Measurements from ENCODE around the gene TMEM43. TPM values are rescaled to one million over a fixed set of nuclear protein-coding genes. Genes with fewer than 3 reads are reported as not detected.
A peak's percentile ranks its signal among the peaks of the same experiment; 100 is the strongest.

Gene TMEM43
- total RNA-seq, 1 experiment from 2014 or later: 120 TPM

DNA sequence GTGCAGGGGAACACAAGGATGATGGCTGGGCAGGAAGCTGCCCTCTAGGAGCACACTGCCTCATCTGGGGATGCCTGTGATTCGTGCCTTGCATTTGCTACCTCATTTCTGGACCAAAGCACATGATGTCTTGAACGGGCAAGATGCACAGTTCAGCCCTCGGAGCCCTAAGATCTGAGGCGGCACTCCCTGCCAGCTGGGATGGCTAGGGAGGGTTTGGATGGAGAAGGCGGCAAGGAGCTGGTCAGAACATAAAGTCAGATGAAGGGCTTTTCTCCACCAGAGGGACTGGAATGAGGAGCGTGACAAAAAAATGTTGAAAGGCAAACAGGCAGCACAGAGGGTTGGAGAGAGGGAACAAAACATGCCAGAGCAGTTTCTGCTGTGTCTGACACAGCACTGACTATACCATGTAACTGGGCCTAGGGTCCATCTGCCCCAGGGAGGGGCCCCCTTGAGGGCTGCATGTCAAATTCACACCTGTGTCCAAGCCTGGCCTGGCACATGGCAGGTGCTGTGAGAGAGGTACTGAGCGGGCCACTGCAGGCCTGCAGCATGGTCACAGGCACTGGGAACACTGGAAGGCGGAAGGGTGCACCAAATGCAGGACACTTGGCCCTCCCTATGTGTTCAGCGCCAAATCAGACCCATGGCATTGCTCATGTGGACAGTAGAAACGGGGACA is 21.7 kb downstream of the TMEM43 start:
- intact Hi-C loops (cut with micrococcal nuclease): no loop called here
- BruUV-seq (replicated peaks): no TSS peak
- H3K4me3 Mint-ChIP-seq (ENCODE audit: unreplicated experiment): no peak overlapping the region
- no peaks in the 10 kb centered on the region for H3K27me3 Mint-ChIP-seq (ENCODE audit: insufficient read depth, unreplicated experiment)
- H3K9me3 Mint-ChIP-seq (ENCODE audit: unreplicated experiment): no peaks in the 10 kb centered on the region
- POLR2A ChIA-PET: interaction anchor here (1.0 to 11.5 kb wide), 5 partner anchors 9 to 30 kb away, joined by 3 to 294 read pairs (median 42); partner anchors contain the start of genes CHCHD4, LSM3, TMEM43 and XPC
- peaks cover 70% of the 10 kb centered on the region for H3K36me3 Mint-ChIP-seq (ENCODE audit: insufficient read depth, unreplicated experiment)
- peaks cover 35% of the 10 kb centered on the region for H3K4me1 Mint-ChIP-seq (ENCODE audit: insufficient read depth, unreplicated experiment)
- CTCF ChIA-PET: interaction anchor here (0.6 to 1.9 kb wide), 2 partner anchors 18 to 25 kb away, joined by 6 read pairs; no protein-coding TSS in a partner anchor
- TF ChIP-seq, protein P1, sequence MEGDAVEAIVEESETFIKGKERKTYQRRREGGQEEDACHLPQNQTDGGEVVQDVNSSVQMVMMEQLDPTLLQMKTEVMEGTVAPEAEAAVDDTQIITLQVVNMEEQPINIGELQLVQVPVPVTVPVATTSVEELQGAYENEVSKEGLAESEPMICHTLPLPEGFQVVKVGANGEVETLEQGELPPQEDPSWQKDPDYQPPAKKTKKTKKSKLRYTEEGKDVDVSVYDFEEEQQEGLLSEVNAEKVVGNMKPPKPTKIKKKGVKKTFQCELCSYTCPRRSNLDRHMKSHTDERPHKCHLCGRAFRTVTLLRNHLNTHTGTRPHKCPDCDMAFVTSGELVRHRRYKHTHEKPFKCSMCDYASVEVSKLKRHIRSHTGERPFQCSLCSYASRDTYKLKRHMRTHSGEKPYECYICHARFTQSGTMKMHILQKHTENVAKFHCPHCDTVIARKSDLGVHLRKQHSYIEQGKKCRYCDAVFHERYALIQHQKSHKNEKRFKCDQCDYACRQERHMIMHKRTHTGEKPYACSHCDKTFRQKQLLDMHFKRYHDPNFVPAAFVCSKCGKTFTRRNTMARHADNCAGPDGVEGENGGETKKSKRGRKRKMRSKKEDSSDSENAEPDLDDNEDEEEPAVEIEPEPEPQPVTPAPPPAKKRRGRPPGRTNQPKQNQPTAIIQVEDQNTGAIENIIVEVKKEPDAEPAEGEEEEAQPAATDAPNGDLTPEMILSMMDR (IDR thresholded peaks at IDR 0.05; ENCODE audit: unreplicated experiment): no peak
- peak overlapping the region; percentile 99 for H3K27ac Mint-ChIP-seq (ENCODE audit: low read depth, unreplicated experiment)
- DNase-seq (ENCODE audit: unreplicated experiment): no peak

DNA sequence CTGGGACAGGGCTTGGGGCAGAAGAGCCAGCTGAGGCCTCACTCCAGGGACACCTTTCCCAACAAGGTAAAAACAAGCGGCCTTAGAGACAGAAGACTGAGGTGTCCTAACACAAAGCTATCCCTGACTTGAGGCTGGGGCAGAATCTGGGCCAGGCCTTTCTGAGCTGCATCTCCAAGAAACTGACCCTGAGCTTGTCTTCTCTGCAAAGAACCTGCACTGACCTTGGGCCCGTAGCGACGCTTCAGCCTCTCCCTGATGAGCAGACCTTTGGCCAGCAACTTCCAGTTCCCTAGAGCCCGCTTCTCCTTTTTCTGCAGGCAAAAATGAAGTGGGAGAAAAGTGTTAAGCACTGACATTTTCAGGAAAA is 22.2 kb downstream of the TMEM43 start:
- peak overlapping the region; percentile 99 for H3K27ac Mint-ChIP-seq (ENCODE audit: low read depth, unreplicated experiment)
- no TSS peak for BruUV-seq (replicated peaks)
- ChIA-PET POLR2A (interaction anchor here (1.0 to 11.5 kb wide), 4 partner anchors 8 to 30 kb away, joined by 3 to 294 read pairs (median 66); partner anchors contain the start of genes CHCHD4, LSM3, TMEM43 and XPC), CTCF (no interaction called here)
- DNase-seq (ENCODE audit: unreplicated experiment): no peak
- H3K36me3 Mint-ChIP-seq (ENCODE audit: insufficient read depth, unreplicated experiment): peaks cover 70% of the 10 kb centered on the region
- intact Hi-C loops (cut with micrococcal nuclease): no loop called here
- no peaks in the 10 kb centered on the region for H3K9me3 Mint-ChIP-seq (ENCODE audit: unreplicated experiment)
- TF ChIP-seq, protein P1 (IDR thresholded peaks at IDR 0.05; ENCODE audit: unreplicated experiment): no peak
- H3K4me1 Mint-ChIP-seq (ENCODE audit: insufficient read depth, unreplicated experiment): peaks cover 29% of the 10 kb centered on the region
- H3K27me3 Mint-ChIP-seq (ENCODE audit: insufficient read depth, unreplicated experiment): no peaks in the 10 kb centered on the region
- no peak overlapping the region for H3K4me3 Mint-ChIP-seq (ENCODE audit: unreplicated experiment)

DNA sequence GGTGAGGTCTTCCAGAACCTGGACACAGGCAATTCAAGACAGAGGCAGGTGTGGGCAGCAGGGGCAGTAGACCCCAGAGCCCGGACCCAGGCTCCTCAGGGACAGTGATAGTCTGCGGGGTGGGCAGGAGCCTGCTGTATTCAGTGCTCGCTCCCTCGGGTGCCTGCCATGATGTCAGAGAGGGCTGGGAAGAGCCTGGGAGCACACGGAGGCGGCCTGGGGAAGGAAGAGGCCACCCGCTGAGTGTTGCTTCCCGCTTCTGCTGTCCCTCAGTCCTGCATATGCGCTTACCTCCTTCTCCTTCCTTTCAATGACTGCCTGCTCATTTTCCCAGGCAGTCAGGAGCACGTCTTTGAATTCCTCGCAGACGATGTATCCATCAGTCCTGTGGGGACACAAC is 22.8 kb downstream of the TMEM43 start:
- H3K4me3 Mint-ChIP-seq (ENCODE audit: unreplicated experiment): no peak overlapping the region
- TF ChIP-seq, protein P1 (IDR thresholded peaks at IDR 0.05; ENCODE audit: unreplicated experiment): no peak
- peak overlapping the region; percentile 99 for H3K27ac Mint-ChIP-seq (ENCODE audit: low read depth, unreplicated experiment)
- H3K36me3 Mint-ChIP-seq (ENCODE audit: insufficient read depth, unreplicated experiment): peaks cover 70% of the 10 kb centered on the region
- intact Hi-C loops (cut with micrococcal nuclease): no loop called here
- peaks cover 25% of the 10 kb centered on the region for H3K4me1 Mint-ChIP-seq (ENCODE audit: insufficient read depth, unreplicated experiment)
- no peaks in the 10 kb centered on the region for H3K9me3 Mint-ChIP-seq (ENCODE audit: unreplicated experiment)
- DNase-seq (ENCODE audit: unreplicated experiment): no peak
- BruUV-seq (replicated peaks): no TSS peak
- H3K27me3 Mint-ChIP-seq (ENCODE audit: insufficient read depth, unreplicated experiment): no peaks in the 10 kb centered on the region
- ChIA-PET POLR2A (interaction anchor here (1.5 to 11.5 kb wide), 5 partner anchors 11 to 28 kb away, joined by 3 to 294 read pairs (median 33); partner anchors contain the start of genes CHCHD4 and TMEM43), CTCF (interaction anchor here (1.5 kb wide), 1 partner anchor 28 kb away, joined by 5 read pairs; no protein-coding TSS in a partner anchor)
